HepG2 (cell line): ENCODE data around the gene AK4.
"Not testable (repeated sequence)": the region's sequence is repeated elsewhere in the genome, so short reads cannot be mapped to it uniquely, and the experiment has no call there.

Source experiments
- ATF7 ChIP-seq, 2 experiments: fragments of 450-650 bp in 1 of 2; sonication (generic) in 1 of 2; formaldehyde crosslinking in 1 of 2; IDR thresholded peaks; 2 replicates each; pipeline versions ENCODE4 v1.4.0 to v1.6.1; 2016 to 2020; ENCODE audit warnings: antibody characterized with exemption in 1 of 2, mild to moderate bottlenecking in 1 of 2, missing genetic modification reagents in 1 of 2
- CTCF ChIP-seq: sonication (generic); formaldehyde crosslinking; IDR thresholded peaks from 2 replicates; pipeline ENCODE4 v1.5.0; 2020; ENCODE audit warnings: mild to moderate bottlenecking, missing genetic modification reagents, moderate library complexity

GRCh38 chr1:65143112-65143658, 4.8 kb upstream of the AK4 start:
- not testable (repeated sequence) for TF ChIP-seq CTCF (CRISPR knock-in tag); ATF7 (IDR thresholded peaks at IDR 0.05); ATF7 (CRISPR knock-in tag; IDR thresholded peaks at IDR 0.05)
